ENCODE results near the gene TP53TG5.

DNA sequence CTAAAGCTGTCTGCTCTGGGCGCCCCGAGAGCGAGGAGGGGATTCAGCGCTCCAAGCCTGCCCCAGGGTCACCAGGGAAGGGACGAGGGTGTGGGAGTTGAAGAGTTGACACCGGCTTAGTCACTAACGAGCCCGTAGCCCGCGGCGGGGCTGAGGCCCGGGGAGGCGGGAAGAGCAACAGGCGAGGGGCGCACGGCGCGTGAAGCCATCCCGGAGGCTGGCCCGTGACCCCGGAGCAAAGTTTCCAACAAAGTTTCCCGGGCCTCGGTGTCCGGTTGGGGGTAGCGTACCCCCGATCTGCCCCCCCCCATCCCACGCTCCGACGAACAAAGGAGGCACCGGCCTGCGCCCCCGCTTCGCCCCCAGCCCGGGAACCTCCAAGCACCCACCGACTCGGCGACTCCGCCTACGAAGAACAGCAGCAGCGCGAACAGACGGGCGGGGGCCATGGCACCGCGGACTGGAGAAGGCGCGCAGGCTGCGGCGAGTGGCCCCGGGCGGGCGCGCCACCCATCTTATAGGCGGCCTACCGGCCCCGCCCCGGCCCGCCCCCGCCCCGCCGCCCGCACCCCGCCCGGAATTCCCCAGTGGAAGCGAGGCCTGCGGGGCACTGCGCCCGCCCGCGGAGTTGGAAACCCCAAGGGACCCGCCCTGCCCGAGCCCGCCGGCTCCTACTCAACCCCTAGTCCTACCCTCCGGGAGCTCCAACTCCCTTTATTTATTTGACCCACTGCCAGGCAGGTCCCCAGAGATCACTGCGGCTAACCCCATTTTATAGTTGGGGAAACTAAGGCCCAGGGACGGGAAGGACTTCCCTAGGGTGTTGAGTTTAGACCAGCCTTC lies 30.0 kb downstream of the TP53TG5 start, which contains the start of gene SDC4:
- TF ChIP-seq, protein P1, sequence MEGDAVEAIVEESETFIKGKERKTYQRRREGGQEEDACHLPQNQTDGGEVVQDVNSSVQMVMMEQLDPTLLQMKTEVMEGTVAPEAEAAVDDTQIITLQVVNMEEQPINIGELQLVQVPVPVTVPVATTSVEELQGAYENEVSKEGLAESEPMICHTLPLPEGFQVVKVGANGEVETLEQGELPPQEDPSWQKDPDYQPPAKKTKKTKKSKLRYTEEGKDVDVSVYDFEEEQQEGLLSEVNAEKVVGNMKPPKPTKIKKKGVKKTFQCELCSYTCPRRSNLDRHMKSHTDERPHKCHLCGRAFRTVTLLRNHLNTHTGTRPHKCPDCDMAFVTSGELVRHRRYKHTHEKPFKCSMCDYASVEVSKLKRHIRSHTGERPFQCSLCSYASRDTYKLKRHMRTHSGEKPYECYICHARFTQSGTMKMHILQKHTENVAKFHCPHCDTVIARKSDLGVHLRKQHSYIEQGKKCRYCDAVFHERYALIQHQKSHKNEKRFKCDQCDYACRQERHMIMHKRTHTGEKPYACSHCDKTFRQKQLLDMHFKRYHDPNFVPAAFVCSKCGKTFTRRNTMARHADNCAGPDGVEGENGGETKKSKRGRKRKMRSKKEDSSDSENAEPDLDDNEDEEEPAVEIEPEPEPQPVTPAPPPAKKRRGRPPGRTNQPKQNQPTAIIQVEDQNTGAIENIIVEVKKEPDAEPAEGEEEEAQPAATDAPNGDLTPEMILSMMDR (IDR thresholded peaks at IDR 0.05): no peak
- peak; percentile 86 to 92 for TF ChIP-seq POLR2A (IDR thresholded peaks at IDR 0.05)

Data from tibial nerve (tissue), 3 donors.